DMS114 treated with DMSO at 0.1 percent for 48 hours (cell line): ENCODE results near the gene RTN4.
"Not testable (repeated sequence)": the region's sequence is repeated elsewhere in the genome, so short reads cannot be mapped to it uniquely, and the experiment has no call there.

Experiments
- DNase-seq: peaks from one replicate; lab custom pipeline; 2025; ENCODE audit not compliant: unreplicated experiment; lab: John Stamatoyannopoulos, UW

The RTN4 gene, protein sequence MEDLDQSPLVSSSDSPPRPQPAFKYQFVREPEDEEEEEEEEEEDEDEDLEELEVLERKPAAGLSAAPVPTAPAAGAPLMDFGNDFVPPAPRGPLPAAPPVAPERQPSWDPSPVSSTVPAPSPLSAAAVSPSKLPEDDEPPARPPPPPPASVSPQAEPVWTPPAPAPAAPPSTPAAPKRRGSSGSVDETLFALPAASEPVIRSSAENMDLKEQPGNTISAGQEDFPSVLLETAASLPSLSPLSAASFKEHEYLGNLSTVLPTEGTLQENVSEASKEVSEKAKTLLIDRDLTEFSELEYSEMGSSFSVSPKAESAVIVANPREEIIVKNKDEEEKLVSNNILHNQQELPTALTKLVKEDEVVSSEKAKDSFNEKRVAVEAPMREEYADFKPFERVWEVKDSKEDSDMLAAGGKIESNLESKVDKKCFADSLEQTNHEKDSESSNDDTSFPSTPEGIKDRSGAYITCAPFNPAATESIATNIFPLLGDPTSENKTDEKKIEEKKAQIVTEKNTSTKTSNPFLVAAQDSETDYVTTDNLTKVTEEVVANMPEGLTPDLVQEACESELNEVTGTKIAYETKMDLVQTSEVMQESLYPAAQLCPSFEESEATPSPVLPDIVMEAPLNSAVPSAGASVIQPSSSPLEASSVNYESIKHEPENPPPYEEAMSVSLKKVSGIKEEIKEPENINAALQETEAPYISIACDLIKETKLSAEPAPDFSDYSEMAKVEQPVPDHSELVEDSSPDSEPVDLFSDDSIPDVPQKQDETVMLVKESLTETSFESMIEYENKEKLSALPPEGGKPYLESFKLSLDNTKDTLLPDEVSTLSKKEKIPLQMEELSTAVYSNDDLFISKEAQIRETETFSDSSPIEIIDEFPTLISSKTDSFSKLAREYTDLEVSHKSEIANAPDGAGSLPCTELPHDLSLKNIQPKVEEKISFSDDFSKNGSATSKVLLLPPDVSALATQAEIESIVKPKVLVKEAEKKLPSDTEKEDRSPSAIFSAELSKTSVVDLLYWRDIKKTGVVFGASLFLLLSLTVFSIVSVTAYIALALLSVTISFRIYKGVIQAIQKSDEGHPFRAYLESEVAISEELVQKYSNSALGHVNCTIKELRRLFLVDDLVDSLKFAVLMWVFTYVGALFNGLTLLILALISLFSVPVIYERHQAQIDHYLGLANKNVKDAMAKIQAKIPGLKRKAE

DNA sequence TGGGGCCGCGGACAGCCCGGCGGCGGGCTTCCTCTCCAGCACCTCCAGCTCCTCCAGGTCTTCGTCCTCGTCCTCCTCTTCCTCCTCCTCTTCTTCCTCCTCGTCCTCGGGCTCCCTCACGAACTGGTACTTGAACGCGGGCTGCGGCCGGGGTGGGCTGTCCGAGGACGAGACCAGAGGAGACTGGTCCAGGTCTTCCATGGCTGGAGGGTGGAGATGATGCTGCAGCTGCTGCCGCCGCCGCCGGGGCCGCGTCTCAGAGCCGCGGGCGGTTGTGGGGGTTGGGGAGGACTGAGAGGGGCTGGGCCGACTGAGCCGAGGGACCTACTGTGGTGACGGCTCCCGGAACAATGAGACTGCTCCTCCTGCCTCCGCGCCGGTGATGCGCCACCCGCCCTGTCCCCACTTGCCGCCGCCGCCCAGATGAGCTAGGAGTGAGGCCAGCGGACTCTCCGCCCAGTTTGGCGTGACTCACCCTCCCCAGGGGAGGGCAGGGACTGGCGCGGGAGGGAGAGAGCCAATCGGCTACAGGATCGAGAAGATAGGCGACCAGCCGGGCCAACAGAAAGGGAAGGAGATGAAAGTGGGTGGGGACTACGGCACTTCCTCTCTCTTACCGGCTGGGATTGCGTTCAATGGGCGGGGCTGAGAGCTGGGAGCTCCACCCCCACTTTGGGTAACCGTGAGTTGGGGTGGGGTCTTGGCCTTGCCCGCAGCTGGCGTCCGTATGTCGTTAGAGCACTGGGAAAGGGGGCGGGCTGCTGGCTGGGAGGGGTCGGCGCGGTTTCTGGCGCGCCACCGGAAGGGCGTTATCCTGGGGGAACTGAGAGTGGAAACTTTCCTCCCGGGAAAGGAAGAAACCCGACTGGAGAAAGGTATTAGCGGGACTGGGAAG is at the start of gene RTN4:
Gene RTN4, minus strand, starts transcription at position 352 of the 895 bp plus-strand sequence. Its CDS starts 151 bp downstream, at position 201.
- DNase-seq = peak; percentile 98

DNA sequence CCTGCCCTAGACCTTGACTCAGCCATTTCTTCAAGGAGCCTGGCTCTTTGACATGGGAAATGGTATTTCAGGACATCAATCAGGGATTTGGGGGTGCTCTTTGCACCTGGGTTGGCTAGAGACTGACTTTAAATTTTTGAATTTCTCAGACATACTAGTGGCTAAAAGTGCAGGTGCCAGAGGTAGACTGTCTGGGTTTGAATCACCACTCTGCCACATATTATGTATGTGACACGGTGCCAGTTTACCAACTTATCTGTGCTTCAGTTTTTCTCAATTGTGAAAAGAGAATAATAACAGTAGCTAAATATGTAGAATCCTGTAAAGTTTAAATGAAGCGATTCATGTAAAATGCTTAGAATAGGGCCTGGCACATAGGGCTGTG is 49.2 kb upstream of the RTN4 start:
- no peak for DNase-seq

DNA sequence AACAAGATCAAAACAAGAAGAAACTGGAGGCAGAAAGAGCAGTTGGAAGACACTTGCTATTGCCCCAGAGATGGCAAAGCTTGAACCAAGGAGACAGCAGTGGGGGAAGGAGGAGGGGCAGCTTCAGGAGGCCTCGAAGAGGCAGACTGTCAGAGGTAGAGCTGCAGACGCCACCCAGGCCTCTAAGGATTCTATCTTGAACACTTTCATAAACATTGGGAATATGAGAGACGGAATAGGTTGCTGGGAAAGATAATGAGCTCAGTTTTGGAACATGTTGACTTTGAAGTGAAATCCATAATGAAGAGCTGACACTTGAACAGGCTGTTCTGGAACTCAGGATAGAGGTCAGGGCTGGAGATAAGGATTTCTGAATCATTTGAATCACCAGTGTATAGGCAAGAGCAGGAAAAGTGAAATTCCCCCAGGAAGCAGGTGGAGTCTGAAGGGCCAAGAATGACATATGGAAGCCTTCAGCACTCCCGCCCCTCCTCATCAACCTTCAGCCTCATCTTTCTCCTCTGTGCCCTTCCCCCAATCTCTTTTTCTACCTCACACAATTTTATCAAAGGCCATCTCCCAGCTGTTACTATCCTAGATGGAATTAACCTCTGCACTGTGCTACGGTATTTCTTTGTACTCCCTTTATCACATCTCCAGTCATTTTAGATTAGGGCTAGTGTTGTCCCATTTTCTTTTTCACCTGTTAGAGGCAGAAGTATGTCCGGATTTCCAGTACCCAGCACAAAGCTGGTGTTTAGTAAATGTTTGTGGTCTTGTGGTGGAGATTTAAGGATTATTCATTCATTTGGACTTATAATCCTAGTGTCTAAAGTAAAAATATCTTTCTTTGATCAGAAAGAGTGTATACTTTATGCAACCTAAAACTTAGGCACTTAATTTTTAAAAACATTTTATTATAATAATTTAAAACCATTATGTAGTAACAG is 47.5 kb upstream of the RTN4 start:
- DNase-seq = no peak

DNA sequence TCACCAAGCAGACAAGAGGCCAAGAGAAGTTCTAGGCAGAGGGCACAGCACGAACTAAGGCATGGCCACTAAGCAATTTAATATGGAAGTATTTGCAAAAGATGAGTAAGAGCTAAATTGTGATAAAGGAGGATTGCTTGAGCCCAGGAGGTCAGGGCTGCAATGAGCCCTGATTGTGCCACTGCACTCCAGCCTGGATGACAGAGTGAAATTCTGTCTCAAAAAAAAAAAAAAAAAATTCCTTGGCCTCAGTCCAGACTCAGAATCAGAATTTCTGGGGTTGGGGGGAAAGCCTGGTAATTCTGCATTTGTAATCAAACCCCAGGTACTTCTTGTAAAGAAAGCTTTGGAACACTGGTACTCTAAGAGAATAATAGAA is 46.8 kb upstream of the RTN4 start:
- DNase-seq = no peak

DNA sequence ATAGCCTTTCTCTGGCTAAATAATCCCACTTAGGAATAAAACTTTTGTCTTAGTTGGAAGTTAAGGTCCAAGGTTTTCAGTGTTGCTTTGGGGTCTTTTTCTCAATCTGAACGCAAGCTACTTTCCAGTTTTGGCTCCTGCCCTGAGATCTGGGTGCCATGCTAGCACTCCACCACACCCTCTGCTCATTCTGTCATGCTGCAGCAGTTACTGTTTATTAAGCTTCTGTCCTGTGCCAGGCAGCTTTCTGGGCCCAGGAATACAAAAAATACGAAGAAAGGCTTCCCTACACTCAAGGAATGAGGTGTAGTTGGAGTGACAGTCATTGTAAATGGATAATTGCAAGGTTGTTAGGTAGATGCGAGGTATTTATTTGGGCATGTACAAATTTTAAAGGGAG is 46.3 kb upstream of the RTN4 start:
- DNase-seq = no peak

DNA sequence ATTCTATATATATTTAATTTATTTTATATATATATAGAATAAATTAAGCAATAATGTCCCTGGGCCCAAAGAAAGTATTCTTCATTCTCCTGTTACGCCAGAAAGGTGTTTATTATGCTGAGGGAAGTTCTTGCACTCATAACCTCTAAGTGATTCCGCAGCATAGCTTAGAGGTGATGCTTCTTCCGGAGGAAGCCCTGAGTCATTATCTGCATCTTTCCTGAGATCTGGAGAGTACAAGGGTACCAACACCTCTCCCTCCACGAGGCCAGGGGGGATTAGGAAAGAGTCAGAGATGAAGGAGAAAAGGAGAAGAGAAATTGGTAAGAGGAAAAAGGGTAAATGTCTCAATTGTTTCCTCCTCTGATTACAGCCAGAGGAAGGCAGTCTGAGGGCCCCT is 43.1 kb upstream of the RTN4 start:
- DNase-seq = no peak

DNA sequence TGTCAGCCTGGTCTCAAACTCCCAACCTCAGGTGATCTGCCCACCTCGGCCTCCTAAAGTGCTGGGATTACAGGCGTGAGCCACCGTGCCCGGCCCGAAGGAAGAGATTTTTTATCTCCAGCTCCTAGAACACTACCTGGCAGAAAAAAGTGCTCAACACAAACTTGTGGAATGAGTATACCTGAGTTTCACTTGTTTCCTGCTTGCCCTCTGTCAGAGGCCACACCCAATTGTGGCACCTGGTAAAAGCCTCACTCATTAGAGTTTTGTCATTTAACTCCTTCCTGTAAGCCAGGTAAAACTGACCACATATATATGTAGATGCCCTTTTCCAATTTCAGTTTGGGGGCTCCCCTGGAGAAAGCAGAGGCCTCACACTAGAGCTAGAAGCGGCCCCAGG is 42.2 kb upstream of the RTN4 start:
- no peak for DNase-seq

DNA sequence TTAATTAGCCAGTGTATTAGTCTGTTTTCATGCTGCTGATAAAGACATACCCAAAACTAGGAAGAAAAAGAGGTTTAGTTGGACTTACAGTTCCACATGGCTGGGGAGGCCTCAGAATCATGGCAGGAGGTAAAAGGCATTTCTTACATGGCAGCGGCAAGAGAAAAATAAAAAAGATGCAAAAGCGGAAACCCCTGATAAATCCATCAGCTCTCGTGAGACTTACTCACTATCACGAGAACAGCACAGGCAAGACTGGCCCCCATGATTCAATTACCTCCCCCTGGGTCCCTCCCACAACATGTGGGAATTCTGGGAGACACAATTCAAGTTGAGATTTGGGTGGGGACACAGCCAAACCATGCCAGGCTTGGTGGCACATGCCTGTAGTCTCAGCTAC is 41.4 kb upstream of the RTN4 start:
- not testable (repeated sequence) for DNase-seq

DNA sequence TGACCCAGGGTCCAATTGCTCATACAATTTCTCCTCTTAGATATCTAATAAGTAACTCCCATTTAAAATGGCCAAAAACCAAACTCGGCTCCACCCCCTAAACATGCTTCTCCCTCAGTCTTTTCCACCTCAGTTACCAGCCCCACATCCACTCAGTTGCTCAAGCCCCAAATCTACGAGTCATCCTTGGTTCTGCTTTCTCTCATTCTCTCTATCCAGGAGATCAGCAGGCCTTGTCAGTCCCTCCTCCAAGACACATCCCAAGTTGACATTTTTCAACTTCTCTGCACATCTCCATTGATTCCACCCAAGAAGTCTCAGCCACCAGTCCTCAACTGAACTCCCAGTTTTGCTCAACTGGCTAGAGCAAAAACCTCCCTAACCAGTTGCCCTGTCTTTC is 40.5 kb upstream of the RTN4 start:
- no peak for DNase-seq

DNA sequence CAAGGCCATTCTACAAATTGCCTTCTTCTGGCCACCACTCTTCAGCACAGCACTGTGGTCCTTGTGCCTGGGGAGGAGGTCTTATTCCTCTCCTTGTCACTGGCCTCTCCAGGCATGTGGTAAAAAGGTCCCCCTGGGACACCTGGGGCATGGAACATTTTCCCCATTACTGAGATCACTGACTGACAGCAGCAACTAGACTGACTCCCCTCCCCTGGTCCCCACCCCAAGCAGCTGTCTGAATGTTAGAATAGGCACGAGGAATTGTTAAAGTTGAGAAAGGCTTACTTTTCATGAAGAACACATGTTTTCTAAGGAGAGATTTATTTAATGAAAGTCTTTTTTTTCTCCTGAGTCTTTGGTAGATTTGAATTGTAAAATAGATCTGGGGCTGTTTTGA is 39.5 kb upstream of the RTN4 start:
- DNase-seq = no peak

DNA sequence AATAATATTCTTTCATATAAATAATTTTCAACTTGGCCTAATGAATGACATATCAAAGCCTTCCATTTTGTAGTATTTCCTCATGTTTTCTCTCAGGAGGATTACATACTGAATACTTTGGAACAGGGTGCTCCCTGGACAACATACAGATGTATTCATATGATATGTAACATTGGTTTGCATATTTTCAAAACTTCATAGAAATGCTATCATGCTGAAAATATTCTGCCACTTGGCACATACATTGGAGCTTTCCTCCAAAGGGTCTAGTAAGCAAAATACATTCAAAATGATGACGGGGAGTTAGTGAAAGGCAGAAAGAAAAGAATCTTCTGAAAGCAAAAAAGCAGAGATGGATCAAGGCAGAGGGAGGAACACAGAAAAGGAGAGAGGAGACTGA is 38.1 kb upstream of the RTN4 start:
- no peak for DNase-seq

DNA sequence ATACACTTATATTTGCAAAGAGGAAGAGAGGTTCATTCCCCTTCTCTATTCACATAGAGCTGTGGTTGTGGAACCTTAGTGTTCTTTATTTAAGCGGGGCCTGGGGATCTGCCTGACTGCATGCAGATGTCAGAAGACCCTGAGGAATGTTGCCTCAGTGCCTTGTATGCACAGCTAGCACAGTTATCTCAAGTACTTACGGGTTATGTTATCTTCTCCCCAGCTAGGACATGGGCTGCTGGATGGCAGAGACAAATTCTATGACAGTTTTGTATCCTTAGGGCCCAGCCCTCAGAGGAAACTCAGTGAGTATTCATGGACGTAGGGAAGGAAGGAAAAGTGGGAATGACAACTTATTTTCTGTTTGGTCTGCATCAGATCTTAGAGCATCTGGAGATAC is 37.7 kb upstream of the RTN4 start:
- DNase-seq = no peak

DNA sequence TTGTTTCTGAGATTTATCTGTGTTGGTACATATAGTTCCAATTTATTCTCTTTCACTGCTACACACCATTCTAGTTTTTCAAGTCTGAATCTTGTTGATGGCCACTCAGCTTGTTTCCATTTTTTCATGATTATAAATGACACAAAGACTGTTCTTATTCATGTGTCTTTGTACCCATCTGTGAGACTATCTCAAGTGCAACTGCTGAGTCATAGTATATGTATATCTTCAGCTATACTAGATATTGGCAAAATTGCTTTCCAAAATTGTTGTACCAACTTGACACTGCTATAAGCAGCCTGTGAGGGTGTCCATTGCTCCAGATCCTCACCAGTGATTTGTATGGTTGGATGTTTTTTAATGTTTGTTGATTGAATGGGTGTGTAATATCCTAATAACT is 37.2 kb upstream of the RTN4 start:
- DNase-seq = no peak

DNA sequence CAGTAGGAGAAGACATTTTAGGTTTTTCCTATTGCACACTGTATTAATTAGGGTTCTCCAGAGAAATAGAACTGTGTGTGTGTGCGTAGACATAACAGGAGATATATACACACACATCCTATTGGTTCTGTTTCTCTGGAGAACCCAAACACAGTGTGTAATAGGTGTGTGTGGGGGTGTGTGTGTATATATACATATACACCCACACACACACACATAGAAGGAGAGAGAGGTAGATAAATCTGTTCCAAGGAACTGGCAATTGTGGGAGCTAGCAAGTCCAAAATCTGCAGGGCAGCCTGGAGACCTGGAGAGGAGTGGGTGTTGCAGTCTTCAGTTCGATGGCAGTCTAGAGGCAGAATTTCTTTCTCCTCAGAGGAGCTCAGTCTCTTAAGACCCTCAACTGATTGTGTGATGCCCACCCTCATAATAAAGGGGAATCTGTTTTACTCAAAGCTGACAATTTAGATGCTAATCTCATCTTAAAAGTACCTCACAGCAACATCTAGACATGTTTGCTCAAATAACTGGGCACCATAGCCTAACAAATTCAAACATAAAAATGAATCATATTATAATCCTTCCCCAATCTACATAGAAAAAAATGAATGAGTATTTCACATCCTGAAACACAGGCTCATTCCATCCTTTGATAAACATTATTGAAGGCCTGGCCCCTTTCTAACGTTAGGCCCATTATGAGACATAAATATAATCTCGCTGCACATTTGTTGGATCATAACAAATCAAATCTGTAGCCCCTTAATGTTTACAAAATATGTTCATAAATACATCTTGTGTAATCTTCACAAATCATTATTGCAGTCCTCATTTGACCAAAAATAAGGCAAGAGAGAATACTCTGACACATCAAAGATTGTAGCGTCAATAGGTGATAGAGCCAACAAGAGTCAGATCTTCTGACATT is 35.1 kb upstream of the RTN4 start:
- DNase-seq = no peak

DNA sequence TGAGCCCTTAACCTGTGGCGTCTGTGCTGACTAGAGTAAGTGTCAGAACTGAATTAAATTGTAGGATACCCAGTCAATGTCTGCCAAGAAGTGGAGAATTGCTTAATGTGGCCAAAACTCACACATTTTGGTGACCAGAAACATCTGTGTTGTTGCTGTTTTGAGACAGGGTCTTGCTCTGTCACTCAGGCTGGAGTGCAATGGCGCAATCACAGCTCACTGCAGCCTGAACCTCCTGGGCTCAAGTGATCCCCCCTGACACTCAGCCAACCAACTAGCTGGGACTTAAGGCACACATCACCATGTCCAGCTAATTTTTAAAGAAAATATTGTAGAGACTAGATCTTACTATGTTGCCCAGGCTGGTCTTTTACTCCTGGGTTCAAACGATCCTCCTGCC is 34.4 kb upstream of the RTN4 start:
- DNase-seq = no peak

DNA sequence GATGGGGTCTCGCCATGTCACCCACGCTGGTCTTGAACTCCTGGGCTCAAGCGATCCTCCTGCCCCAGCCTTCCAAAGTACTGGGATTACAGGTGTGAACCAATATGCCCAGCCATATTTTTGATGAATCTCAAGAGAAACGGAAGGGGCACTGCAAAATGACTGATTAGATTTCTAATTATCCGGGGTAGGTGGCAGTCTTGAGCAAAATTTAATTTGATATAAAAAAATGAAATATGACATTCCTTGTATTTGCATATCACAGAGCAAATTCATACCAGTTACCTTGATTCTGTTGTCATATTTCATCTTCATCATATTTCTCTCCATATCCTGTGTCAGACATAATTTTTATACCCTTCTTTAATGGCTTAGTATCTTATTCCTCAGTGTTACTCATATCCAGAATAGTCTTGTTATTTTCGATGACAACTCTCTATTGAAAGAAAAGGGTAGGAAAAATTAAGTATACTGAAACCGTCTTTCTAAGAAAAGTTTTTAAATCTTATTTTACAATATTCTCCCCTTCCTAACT is 30.0 kb upstream of the RTN4 start:
- no peak for DNase-seq

DNA sequence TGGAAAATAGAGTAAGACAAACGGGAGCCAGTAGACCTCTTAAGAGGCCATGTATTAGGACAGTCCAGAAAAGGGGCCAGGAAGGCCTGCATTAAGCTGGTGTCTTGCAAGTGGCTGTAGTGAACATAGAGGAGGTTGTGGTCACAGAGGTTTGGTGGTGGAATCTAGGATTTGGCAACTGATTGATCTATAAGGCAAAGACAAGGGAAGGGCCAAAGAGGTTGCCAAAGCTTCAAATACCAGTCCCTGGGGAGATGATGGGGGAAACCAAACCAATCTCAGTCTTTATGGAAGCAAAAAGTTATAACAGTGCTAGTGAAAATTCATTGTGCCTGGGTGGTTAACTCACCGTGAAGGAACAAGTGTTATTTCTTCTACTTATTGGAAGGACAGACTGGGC is 28.7 kb upstream of the RTN4 start:
- DNase-seq = no peak

DNA sequence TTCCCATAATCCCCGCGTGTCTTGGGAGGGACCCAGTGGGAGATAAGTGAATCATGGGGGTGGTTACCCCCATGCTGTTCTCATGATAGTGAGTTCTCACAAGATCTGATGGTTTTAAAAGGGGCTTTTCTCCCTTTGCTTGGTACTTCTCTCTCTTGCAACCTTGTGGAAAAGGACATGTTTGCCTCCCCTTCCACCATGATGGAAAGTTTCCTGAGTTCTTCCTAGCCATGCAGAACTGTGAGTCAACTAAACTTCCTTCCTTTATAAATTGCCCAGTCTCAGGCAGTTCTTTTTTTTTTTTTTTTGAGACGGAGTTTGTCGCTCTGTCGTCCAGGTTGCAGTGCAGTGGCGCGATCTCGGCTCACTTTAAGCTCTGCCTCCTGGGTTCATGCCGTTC is 26.5 kb upstream of the RTN4 start:
- no peak for DNase-seq
